HepG2 (cell line): ENCODE results near the gene CAPN11. TPM values are rescaled to one million over a fixed set of nuclear protein-coding genes. Genes with fewer than 3 reads are reported as not detected.

Experiments used
- ATAC-seq: fragments of 200-7000 bp; cut with Tn5 transposase; 3 replicates; pipeline ENCODE4 v1.9.1; 2020; ENCODE audit warnings: mild to moderate bottlenecking, moderate library complexity
- BruUV-seq: library from RNA; stranded (reverse); fragments of 400-500 nt; replicated peaks from 2 replicates; lab custom pipeline; 2021; lab: Mats Ljungman, UMichigan
- CTCF ChIA-PET: fragments of 300-600 bp; formaldehyde crosslinking; extraction: SDS; loops from one replicate; lab custom pipeline; 2021; ENCODE audit warnings: low total read pairs, inconsistent platforms, low intra/inter-chr PET ratio; lab: Yijun Ruan, JAX
- POLR2A ChIA-PET: fragments of 350-600 bp; sonication (Branson Sonifier 250); formaldehyde crosslinking; loops from one replicate; lab custom pipeline; 2020; ENCODE audit warnings: antibody characterized with exemption, inconsistent platforms; lab: Yijun Ruan, JAX
- DNase-seq: peaks from one replicate; pipeline ENCODE4 v3.0.0-alpha.2; 2015; ENCODE audit warnings: low spot score
- FAIRE-seq: peaks from 3 replicates; lab custom pipeline; 2011; peaks lifted over from hg19 to GRCh38; lab: Jason Lieb, UNC
- H2AFZ ChIP-seq: one replicate; pipeline ENCODE4 v1.6.1; 2011; ENCODE audit warnings: low read length, inconsistent platforms
- H3K27ac ChIP-seq: fragments of 300-600 bp; 3 replicates; pipeline ENCODE4 v1.8.0; 2011; ENCODE audit warnings: mixed run types, mild to moderate bottlenecking, mixed read lengths, low read length, inconsistent platforms; ENCODE audit not compliant: insufficient read depth; ENCODE audit errors: extremely low read length
- H3K27me3 ChIP-seq, 2 experiments: fragments of 200-600 bp in 1 of 2; 2 replicates in 1 of 2; 3 replicates in 1 of 2; pipeline versions ENCODE4 v1.6.0 to v1.8.0; 2011; ENCODE audit warnings: low read length in 2 of 2, mild to moderate bottlenecking in 2 of 2, moderate library complexity in 2 of 2, inconsistent platforms in 1 of 2; ENCODE audit not compliant: insufficient read depth in 2 of 2, control insufficient read depth in 1 of 2
- H3K36me3 ChIP-seq, 2 experiments: fragments of 200-600 bp in 1 of 2; replicated peaks in 1 of 2; 2 replicates in 1 of 2; 3 replicates in 1 of 2; pipeline versions ENCODE4 v1.5.1 to v1.8.0; 2011; ENCODE audit warnings: low read length in 2 of 2, inconsistent platforms in 1 of 2; ENCODE audit not compliant: insufficient read depth in 2 of 2, control insufficient read depth in 1 of 2
- H3K4me1 ChIP-seq: 2 replicates; pipeline ENCODE4 v1.5.1; 2012; ENCODE audit warnings: low read length, inconsistent platforms; ENCODE audit not compliant: insufficient read depth
- H3K4me2 ChIP-seq: 2 replicates; pipeline ENCODE4 v1.6.0; 2011; ENCODE audit warnings: low read depth, low read length, inconsistent platforms
- H3K4me3 ChIP-seq, 3 experiments: fragments of 200-600 bp in 1 of 3; sonication (generic), shearing (Covaris generic) in 1 of 3; replicated peaks in 1 of 3; 2 replicates each; pipeline ENCODE4 v1.5.1; 2011 to 2016; ENCODE audit warnings: low read length in 3 of 3, inconsistent platforms in 2 of 3, low read depth in 2 of 3, mild to moderate bottlenecking in 2 of 3, control low read depth in 1 of 3, mixed read lengths in 1 of 3; ENCODE audit not compliant: insufficient read depth in 1 of 3
- H3K79me2 ChIP-seq: one replicate; pipeline ENCODE4 v1.6.1; 2011; ENCODE audit warnings: low read length, inconsistent platforms; ENCODE audit not compliant: insufficient read depth
- H3K9ac ChIP-seq: 2 replicates; pipeline ENCODE4 v1.6.0; 2011; ENCODE audit warnings: mild to moderate bottlenecking, low read depth, low read length, inconsistent platforms; ENCODE audit not compliant: insufficient read depth
- H3K9me3 ChIP-seq: 2 replicates; pipeline ENCODE4 v1.5.1; 2012; ENCODE audit warnings: mild to moderate bottlenecking, low read length
- H4K20me1 ChIP-seq: 2 replicates; pipeline ENCODE4 v1.6.0; 2011; ENCODE audit warnings: inconsistent platforms, mild to moderate bottlenecking, low read length, moderate library complexity; ENCODE audit not compliant: insufficient read depth
- FOXA1 ChIP-seq, 2 experiments: fragments of 450-650 bp in 1 of 2; sonication (generic) in 1 of 2; formaldehyde crosslinking in 1 of 2; IDR thresholded peaks; 2 replicates each; pipeline versions ENCODE4 v1.4.0 to v1.6.1; 2016 to 2020; ENCODE audit warnings: missing genetic modification reagents in 1 of 2
- GTF3A ChIP-seq: sonication (generic); formaldehyde crosslinking; conservative IDR thresholded peaks from 2 replicates; pipeline ENCODE4 v1.4.0; 2020; ENCODE audit warnings: mild to moderate bottlenecking, missing genetic modification reagents
- MAF1 ChIP-seq: sonication (generic); formaldehyde crosslinking; IDR thresholded peaks from 2 replicates; pipeline ENCODE4 v1.5.0; 2020; ENCODE audit warnings: missing genetic modification reagents, borderline replicate concordance
- MAZ ChIP-seq, 2 experiments: sonication (generic) in 1 of 2; formaldehyde crosslinking in 1 of 2; IDR thresholded peaks; 2 replicates each; pipeline versions ENCODE4 v1.5.0 to v1.6.1; 2012 to 2020; ENCODE audit warnings: low read depth in 2 of 2, mild to moderate bottlenecking in 2 of 2, borderline replicate concordance in 1 of 2, improper control_type of control experiment in 1 of 2, low read length in 1 of 2, missing genetic modification reagents in 1 of 2, moderate library complexity in 1 of 2
- PRDM15 ChIP-seq: sonication (generic); formaldehyde crosslinking; IDR thresholded peaks from 2 replicates; pipeline ENCODE4 v1.4.0; 2020; ENCODE audit warnings: missing genetic modification reagents
- TAF15 ChIP-seq: fragments of 200-400 bp; formaldehyde crosslinking; IDR thresholded peaks from one replicate; pipeline ENCODE4 v1.6.1; 2018; ENCODE audit warnings: mild to moderate bottlenecking, low read depth, low read length; ENCODE audit not compliant: poor library complexity, severe bottlenecking
- ZFX ChIP-seq: sonication (generic); formaldehyde crosslinking; IDR thresholded peaks from 2 replicates; pipeline ENCODE4 v1.4.0; 2020; ENCODE audit warnings: mild to moderate bottlenecking, low read depth, missing genetic modification reagents, moderate library complexity
- ZNF546 ChIP-seq: sonication (generic); formaldehyde crosslinking; conservative IDR thresholded peaks from 2 replicates; pipeline ENCODE4 v1.8.1; 2023; ENCODE audit warnings: mild to moderate bottlenecking, missing genetic modification reagents
- WGBS: methylation state at CpG from one replicate; pipeline ENCODE4 v1.1.6; 2017; ENCODE audit warnings: low lambda C conversion rate; 5-methylcytosine and 5-hydroxymethylcytosine counted together
- in situ Hi-C: cut with HindIII; loops from 2 replicates; pipeline ENCODE4 v1.10.0; 2017; ENCODE audit warnings: low pct_unique_long_range_greater_than_20kb; ENCODE audit not compliant: extremely low pct_ligation_motif_present
- intact Hi-C: fragments of 100-400 bp; cut with micrococcal nuclease; formaldehyde crosslinking; loops from one replicate; pipeline ENCODE4 v1.10.0; 2022; ENCODE audit not compliant: unreplicated experiment
- polyA plus RNA-seq, 8 experiments: library from polyadenylated mRNA; depleted of rRNA in 3 of 8; stranded (reverse) in 7 of 8; unstranded in 1 of 8; fragments of >200 nt; fragmentation: Illumina TruSeq in 4 of 8; extraction: Trizol in 4 of 8; gene quantifications; 2 replicates each; pipeline versions ENCODE4 v1.2.1 to v1.2.3, GENCODE V29; 2011 to 2016; ENCODE audit warnings: low read depth in 4 of 8, missing spikeins in 1 of 8, mixed read lengths in 1 of 8; ENCODE audit not compliant: insufficient read depth in 1 of 8
- total RNA-seq, 5 experiments: library from RNA; depleted of rRNA; stranded (reverse); fragments of >200 nt; fragmentation: Illumina TruSeq; extraction: Trizol; gene quantifications; 2 replicates each; pipeline ENCODE4 v1.2.3, GENCODE V29; 2016; ENCODE audit warnings: low read depth in 1 of 5

The CAPN11 gene
- total and polyA plus RNA-seq, 2 of the 13 experiments (the other 11 are each of a cell fraction or from before 2014, with no cell fraction given): 0.07 to 0.11 TPM

GRCh38 chr6:44176130-44176761 is 17.6 kb downstream of the CAPN11 start:
- Histone ChIP-seq H2AFZ (no peak overlapping the region), H4K20me1 (no peaks in the 10 kb centered on the region), H3K4me3 (peak overlapping the region in 1 of 3 experiments; percentile 3; a peak in 1 of 6 replicates), H3K4me1 (peaks cover 69% of the 10 kb centered on the region), H3K9ac (no peak overlapping the region), H3K4me2 (peak overlapping the region; percentile 11; the same call in 1 of the 2 replicates), H3K36me3 (no peaks in the 10 kb centered on the region), H3K27ac (no peak overlapping the region), H3K79me2 (no peaks in the 10 kb centered on the region), H3K9me3 (no peaks in the 10 kb centered on the region), H3K27me3 (peaks cover 0 to 14% of the 10 kb centered on the region in 2 experiments; a peak in 2 of 5 replicates)
- TF ChIP-seq TAF15 (no peak), MAF1 (CRISPR knock-in tag) (no peak), GTF3A (no peak), MAZ (IDR thresholded peaks at IDR 0.05; ENCODE audit: borderline replicate concordance, low read depth, low read length) (no peak), MAZ (CRISPR knock-in tag; IDR thresholded peaks at IDR 0.05; ENCODE audit: low read depth) (no peak), FOXA1 (IDR thresholded peaks at IDR 0.05) (no peak), FOXA1 (CRISPR knock-in tag; IDR thresholded peaks at IDR 0.05) (no peak), ZNF546 (CRISPR knock-in tag) (0 out of 2 replicates have a peak, but pooled peaks have one; percentile 42), ZFX (CRISPR knock-in tag) (peak; percentile 30; the same call in 1 of the 2 replicates), PRDM15 (CRISPR knock-in tag) (peak; percentile 81)
- in situ Hi-C loops (no loop called here), intact Hi-C loops (no loop called here)
- ATAC-seq (no peak), FAIRE-seq (no peak), DNase-seq (no peak)
- ChIA-PET POLR2A (interaction anchor here (1.5 to 3.3 kb wide), 2 partner anchors 47 to 60 kb away, joined by 5 to 14 read pairs; partner anchors contain the start of gene SLC29A1), CTCF (no interaction called here)
- 45% methylated on average over 15 of the region's 15 CpGs for WGBS
- no TSS peak for BruUV-seq
